CD4-positive, alpha-beta memory T cell (primary cell): ENCODE data around the gene SLC10A1. TPM values are rescaled to one million over a fixed set of nuclear protein-coding genes. Genes with fewer than 3 reads are reported as not detected.

Source experiments
- CTCF ChIA-PET: fragments of 350-600 bp; sonication (Branson Sonifier 250); formaldehyde crosslinking; loops from one replicate; lab custom pipeline; 2021; ENCODE audit warnings: inconsistent platforms; ENCODE audit not compliant: partially characterized antibody; lab: Charles Lee
- POLR2A ChIA-PET: fragments of 350-600 bp; sonication (Branson Sonifier 250); formaldehyde crosslinking; loops from one replicate; lab custom pipeline; 2021; ENCODE audit not compliant: partially characterized antibody; lab: Charles Lee
- DNase-seq, 5 donors: peaks; one replicate each; pipeline versions ENCODE4 v3.0.0 to v3.0.0-alpha.2; 2020 to 2022; ENCODE audit warnings: mixed read lengths in 1 of 5
- H3K27ac ChIP-seq: one replicate; pipeline ENCODE4 v1.7.0; 2013; ENCODE audit warnings: low read depth, low read length
- H3K27me3 ChIP-seq: 2 replicates; pipeline ENCODE4 v1.7.0; 2013; ENCODE audit warnings: mild to moderate bottlenecking, low read length, moderate library complexity; ENCODE audit not compliant: insufficient read depth
- H3K36me3 ChIP-seq: 2 replicates; pipeline ENCODE4 v1.7.0; 2013; ENCODE audit warnings: mild to moderate bottlenecking, low read length, moderate library complexity; ENCODE audit not compliant: insufficient read depth
- H3K4me1 ChIP-seq: 2 replicates; pipeline ENCODE4 v1.7.0; 2013; ENCODE audit warnings: mild to moderate bottlenecking, low read length, moderate library complexity; ENCODE audit not compliant: insufficient read depth
- H3K4me3 ChIP-seq, 2 donors: one replicate each; pipeline ENCODE4 v1.7.0; 2013; ENCODE audit warnings: low read length in 2 of 2, mild to moderate bottlenecking in 1 of 2
- H3K9me3 ChIP-seq, 2 donors: one replicate each; pipeline ENCODE4 v1.7.0; 2013; ENCODE audit warnings: low read length in 2 of 2, control low read depth in 1 of 2; ENCODE audit not compliant: control insufficient read depth in 1 of 2
- H3K27ac Mint-ChIP-seq, 7 donors: one replicate each; pipeline ENCODE4 v1.8.0; 2020 to 2021; ENCODE audit warnings: mixed read lengths in 7 of 7, mild to moderate bottlenecking in 6 of 7, inconsistent platforms in 3 of 7, moderate library complexity in 3 of 7
- H3K27me3 Mint-ChIP-seq, 2 donors: one replicate each; pipeline ENCODE4 v1.8.0; 2020 to 2021; ENCODE audit warnings: mixed read lengths in 2 of 2
- H3K36me3 Mint-ChIP-seq, 2 donors: one replicate each; pipeline ENCODE4 v1.8.0; 2020 to 2021; ENCODE audit warnings: mixed read lengths in 2 of 2, inconsistent platforms in 1 of 2, mild to moderate bottlenecking in 1 of 2
- H3K4me1 Mint-ChIP-seq, 4 donors: one replicate each; pipeline ENCODE4 v1.8.0; 2020 to 2021; ENCODE audit warnings: mixed read lengths in 4 of 4, mild to moderate bottlenecking in 1 of 4
- H3K4me3 Mint-ChIP-seq, 8 donors: one replicate each; pipeline ENCODE4 v1.8.0; 2020 to 2021; ENCODE audit warnings: mixed read lengths in 8 of 8, mild to moderate bottlenecking in 7 of 8, moderate library complexity in 6 of 8, inconsistent platforms in 3 of 8
- H3K9me3 Mint-ChIP-seq, 8 donors: one replicate each; pipeline ENCODE4 v1.8.0; 2020 to 2021; ENCODE audit warnings: mixed read lengths in 8 of 8, mild to moderate bottlenecking in 5 of 8, inconsistent platforms in 3 of 8, moderate library complexity in 1 of 8
- intact Hi-C: fragments of 100-400 bp; cut with micrococcal nuclease; formaldehyde crosslinking; loops from one replicate; pipeline ENCODE4 v1.15.1; 2023
- polyA plus RNA-seq, 2 donors: library from polyadenylated mRNA; unstranded; fragments of 300-500 nt; fragmentation: Illumina TruSeq; gene quantifications; one replicate each; pipeline ENCODE4 v1.2.3, GENCODE V29; 2021
- total RNA-seq, 2 experiments: library from RNA; stranded (reverse); gene quantifications; one replicate each; pipeline ENCODE4 v1.2.3, GENCODE V29; 2021

SLC10A1 gene
- total RNA-seq: not detected
- not detected for polyA plus RNA-seq

DNA sequence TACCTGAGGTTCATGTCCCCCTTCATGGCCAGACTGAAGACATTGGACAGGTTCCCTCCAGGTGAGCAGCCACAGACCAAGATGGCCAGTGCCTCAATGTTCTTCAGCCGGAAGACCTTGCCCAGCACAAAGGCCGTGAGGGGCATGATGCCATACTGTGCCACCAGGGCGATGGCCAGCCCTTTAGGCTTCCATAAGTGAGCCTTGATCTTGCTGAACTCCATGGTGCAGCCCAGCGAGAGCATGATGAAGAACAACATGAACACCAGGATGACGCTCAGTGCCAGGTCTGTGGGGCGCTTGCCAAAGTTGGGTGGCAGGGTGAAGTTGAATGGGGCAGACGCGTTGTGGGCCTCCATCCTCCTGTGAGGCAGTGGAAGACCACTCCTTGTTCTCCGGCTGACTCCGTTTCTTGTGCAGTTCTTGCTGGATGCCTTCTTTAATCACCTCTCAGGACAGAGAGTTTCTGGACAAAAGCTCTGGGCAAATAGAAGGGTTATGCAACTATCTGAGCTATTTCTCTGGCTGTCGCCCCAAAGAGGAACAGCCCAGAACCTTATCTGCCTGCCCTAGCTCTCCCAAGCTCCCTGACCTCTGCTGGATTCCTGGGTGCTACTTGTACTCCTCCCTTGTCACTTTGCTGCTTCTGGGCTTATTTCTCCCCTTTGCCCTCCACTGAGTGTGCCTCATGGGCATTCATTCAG, at the start of gene SLC10A1:
TSS of gene SLC10A1 (minus strand) at position 445 of the 704 bp plus-strand sequence. CDS start at position 359, 86 bp downstream.
- H3K4me3 ChIP-seq: no peak within 1 kb of the TSS
- DNase-seq: no peak
- Mint-ChIP-seq H3K9me3 (no peaks in the 10 kb centered on the region), H3K36me3 (peaks cover 0 to 8% of the 10 kb centered on the region in 2 donors), H3K27ac (no peak within 1 kb of the TSS), H3K4me3 (no peak within 1 kb of the TSS), H3K27me3 (peaks cover 1 to 3% of the 10 kb centered on the region in 2 donors), H3K4me1 (no peaks in the 10 kb centered on the region)
- no peaks in the 10 kb centered on the region for H3K9me3 ChIP-seq
- intact Hi-C loops: no loop called here
- CTCF ChIA-PET: no interaction called here
- H3K27me3 ChIP-seq: no peaks in the 10 kb centered on the region
- POLR2A ChIA-PET: no interaction called here
- H3K36me3 ChIP-seq: no peaks in the 10 kb centered on the region
- no peaks in the 10 kb centered on the region for H3K4me1 ChIP-seq
- no peak within 1 kb of the TSS for H3K27ac ChIP-seq

DNA sequence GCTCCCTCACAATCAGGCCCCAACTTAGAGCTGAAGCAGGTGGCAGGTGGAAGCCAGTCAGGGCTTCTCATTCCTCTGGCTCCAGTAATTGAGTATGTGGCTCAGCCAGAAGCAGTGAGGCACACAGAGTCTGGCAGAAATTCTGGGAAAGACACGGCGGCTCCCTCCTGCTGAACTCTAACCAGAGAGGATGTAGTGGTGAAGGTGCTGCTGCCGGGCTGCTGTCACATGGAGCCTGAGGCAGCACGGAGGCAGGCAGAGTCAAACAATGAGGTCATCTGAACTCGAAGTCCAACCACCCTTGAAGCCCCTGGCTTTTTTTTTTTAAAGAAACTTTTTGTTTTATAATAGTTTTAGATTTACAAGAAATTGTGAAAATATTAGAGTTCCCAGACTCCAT, 48.7 kb upstream of the SLC10A1 start:
- Mint-ChIP-seq H3K4me3 (no peak overlapping the region), H3K27me3 (peaks cover 9 to 21% of the 10 kb centered on the region in 2 donors), H3K4me1 (no peaks in the 10 kb centered on the region), H3K9me3 (no peaks in the 10 kb centered on the region), H3K27ac (no peak overlapping the region), H3K36me3 (no peaks in the 10 kb centered on the region)
- no peaks in the 10 kb centered on the region for H3K36me3 ChIP-seq
- peaks cover 4% of the 10 kb centered on the region for H3K27me3 ChIP-seq
- CTCF ChIA-PET: no interaction called here
- no peaks in the 10 kb centered on the region for H3K4me1 ChIP-seq
- H3K27ac ChIP-seq: no peak overlapping the region
- no peak overlapping the region for H3K4me3 ChIP-seq
- POLR2A ChIA-PET: no interaction called here
- DNase-seq: no peak
- intact Hi-C loops: no loop called here
- H3K9me3 ChIP-seq: no peaks in the 10 kb centered on the region

DNA sequence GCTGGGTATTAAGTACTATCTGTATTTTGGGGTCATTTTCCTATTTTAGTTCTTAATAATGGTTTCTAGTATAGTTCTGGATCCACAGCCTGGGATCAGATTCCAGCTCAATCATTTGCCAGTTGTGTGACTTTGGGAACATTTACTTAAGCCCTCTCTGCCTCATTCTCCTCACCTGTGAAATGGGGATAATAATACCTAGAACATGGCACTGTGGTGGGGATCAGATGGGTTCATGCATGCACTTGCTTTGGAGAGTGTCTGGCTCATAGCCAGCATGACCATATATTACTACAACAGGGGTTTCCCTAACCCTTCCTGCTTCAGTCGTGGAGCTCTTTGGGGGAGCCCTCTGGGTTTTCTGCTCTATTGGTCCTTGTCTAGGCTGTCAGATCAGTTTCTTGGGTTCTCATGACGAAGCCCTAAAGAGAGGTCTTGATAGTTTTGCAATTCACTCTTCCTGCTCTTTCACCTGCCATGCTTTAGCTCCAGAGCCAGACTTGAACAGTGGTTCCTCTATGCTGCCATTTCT, 48.1 kb upstream of the SLC10A1 start:
- H3K4me1 ChIP-seq: no peaks in the 10 kb centered on the region
- no peaks in the 10 kb centered on the region for H3K4me1 Mint-ChIP-seq
- no peaks in the 10 kb centered on the region for H3K9me3 ChIP-seq
- no peak overlapping the region for H3K27ac ChIP-seq
- ChIA-PET CTCF (no interaction called here), POLR2A (no interaction called here)
- H3K27me3 Mint-ChIP-seq: peaks cover 9 to 21% of the 10 kb centered on the region in 2 donors
- peaks cover 4% of the 10 kb centered on the region for H3K27me3 ChIP-seq
- intact Hi-C loops: no loop called here
- no peak overlapping the region for H3K4me3 Mint-ChIP-seq
- H3K36me3 ChIP-seq: no peaks in the 10 kb centered on the region
- DNase-seq: no peak
- H3K9me3 Mint-ChIP-seq: no peaks in the 10 kb centered on the region
- no peak overlapping the region for H3K4me3 ChIP-seq
- H3K27ac Mint-ChIP-seq: no peak overlapping the region
- H3K36me3 Mint-ChIP-seq: no peaks in the 10 kb centered on the region

DNA sequence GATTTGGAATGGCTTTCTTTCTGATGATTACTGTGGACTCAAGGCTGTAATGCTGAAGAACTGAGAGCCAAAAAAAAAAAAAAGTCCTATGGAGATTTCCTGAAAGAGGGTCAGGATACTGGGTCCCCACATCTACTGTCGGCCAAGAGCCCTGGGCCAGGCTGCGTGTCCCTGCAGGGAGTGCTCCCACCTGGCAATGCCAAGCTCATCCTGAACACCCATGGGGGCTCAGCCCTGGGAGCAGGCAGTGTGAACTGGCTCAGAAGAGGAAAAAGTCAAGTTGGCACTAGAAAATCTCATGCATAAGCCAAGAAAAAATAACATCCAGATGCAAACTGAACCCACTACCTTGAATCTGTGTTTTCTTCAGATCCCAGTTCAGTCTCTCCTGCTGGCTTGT, 47.1 kb upstream of the SLC10A1 start:
- no peak for DNase-seq
- Mint-ChIP-seq H3K4me3 (no peak overlapping the region), H3K4me1 (no peaks in the 10 kb centered on the region), H3K36me3 (no peaks in the 10 kb centered on the region), H3K27ac (peak overlapping the region in 1 of 7 donors; percentile 36), H3K9me3 (no peaks in the 10 kb centered on the region), H3K27me3 (peaks cover 7 to 17% of the 10 kb centered on the region in 2 donors)
- H3K9me3 ChIP-seq: no peaks in the 10 kb centered on the region
- peaks cover 4% of the 10 kb centered on the region for H3K27me3 ChIP-seq
- H3K36me3 ChIP-seq: no peaks in the 10 kb centered on the region
- POLR2A ChIA-PET: no interaction called here
- no peak overlapping the region for H3K27ac ChIP-seq
- CTCF ChIA-PET: no interaction called here
- intact Hi-C loops: no loop called here
- H3K4me3 ChIP-seq: no peak overlapping the region
- no peaks in the 10 kb centered on the region for H3K4me1 ChIP-seq

DNA sequence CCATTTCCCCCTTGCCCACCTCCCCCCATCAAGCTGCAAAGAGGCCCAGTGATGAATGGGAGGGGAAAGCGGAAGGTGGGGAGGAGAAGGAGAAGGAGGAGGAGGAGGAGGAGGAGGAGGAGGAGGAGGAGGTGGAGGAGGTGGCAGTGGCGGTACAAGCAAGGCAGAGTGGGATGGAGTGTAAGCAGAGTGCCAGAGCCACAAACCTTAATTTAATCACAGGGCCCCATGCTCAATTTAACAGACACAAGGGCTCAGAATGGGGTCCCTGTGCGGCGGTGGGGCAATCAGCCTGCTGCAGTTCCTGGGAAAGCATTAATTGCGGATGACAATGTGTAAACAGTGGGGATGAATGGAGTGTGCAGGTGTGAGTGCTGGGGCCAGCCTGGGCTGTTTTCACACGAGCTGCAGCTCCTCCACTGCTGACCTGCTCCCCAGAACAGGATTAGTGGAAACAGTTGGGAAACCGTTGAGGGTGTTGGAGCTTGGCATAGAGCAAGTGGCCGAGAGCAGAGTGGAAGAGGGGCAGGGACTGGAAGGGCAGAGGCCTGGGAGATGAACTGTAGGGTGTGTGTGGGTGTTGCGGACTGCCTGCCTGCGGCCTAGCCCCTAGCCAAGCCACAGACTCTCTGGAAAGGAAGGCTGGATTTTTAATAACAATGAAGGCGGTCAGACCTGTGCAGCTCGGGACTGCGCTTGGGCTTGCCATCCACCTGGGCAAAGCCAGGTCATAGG, 45.8 kb upstream of the SLC10A1 start:
- H3K27ac ChIP-seq: no peak overlapping the region
- ChIA-PET CTCF (interaction anchor here (0.6 kb wide), 1 partner anchor 30 kb away, joined by 3 read pairs; no protein-coding TSS in a partner anchor), POLR2A (no interaction called here)
- H3K4me1 ChIP-seq: no peaks in the 10 kb centered on the region
- intact Hi-C loops: no loop called here
- no peak for DNase-seq
- Mint-ChIP-seq H3K27me3 (peaks cover 5 to 12% of the 10 kb centered on the region in 2 donors), H3K9me3 (no peaks in the 10 kb centered on the region), H3K36me3 (no peaks in the 10 kb centered on the region), H3K4me3 (no peak overlapping the region), H3K27ac (no peak overlapping the region), H3K4me1 (no peaks in the 10 kb centered on the region)
- no peaks in the 10 kb centered on the region for H3K9me3 ChIP-seq
- H3K36me3 ChIP-seq: no peaks in the 10 kb centered on the region
- no peak overlapping the region for H3K4me3 ChIP-seq
- peaks cover 4% of the 10 kb centered on the region for H3K27me3 ChIP-seq

DNA sequence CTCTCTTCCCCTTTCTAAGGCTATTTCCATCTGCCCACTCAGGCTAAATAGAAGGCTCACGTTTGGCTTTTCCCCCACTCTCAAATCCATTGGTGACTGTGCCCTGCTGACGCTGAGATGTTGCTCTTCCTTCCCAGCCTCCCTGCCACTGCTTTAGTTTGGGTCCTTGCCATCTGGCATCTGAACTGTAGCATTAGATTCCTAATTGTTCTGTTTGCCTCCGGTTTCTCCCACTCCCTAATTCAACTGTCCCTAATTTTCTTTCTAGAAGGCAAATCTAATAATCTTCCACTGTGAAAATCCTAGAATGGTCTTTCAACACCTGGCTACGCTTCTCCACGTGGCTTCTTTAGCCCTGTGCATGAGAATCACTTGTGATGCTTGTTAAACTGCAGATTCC, 44.6 kb upstream of the SLC10A1 start:
- intact Hi-C loops: no loop called here
- Histone ChIP-seq H3K27me3 (peaks cover 4% of the 10 kb centered on the region), H3K4me1 (no peaks in the 10 kb centered on the region), H3K27ac (no peak overlapping the region), H3K36me3 (no peaks in the 10 kb centered on the region), H3K4me3 (no peak overlapping the region), H3K9me3 (no peaks in the 10 kb centered on the region)
- Mint-ChIP-seq H3K9me3 (no peaks in the 10 kb centered on the region), H3K27ac (no peak overlapping the region), H3K36me3 (no peaks in the 10 kb centered on the region), H3K4me3 (no peak overlapping the region), H3K4me1 (no peaks in the 10 kb centered on the region), H3K27me3 (peaks cover 4 to 14% of the 10 kb centered on the region in 2 donors)
- DNase-seq: no peak
- POLR2A ChIA-PET: no interaction called here
- CTCF ChIA-PET: no interaction called here

DNA sequence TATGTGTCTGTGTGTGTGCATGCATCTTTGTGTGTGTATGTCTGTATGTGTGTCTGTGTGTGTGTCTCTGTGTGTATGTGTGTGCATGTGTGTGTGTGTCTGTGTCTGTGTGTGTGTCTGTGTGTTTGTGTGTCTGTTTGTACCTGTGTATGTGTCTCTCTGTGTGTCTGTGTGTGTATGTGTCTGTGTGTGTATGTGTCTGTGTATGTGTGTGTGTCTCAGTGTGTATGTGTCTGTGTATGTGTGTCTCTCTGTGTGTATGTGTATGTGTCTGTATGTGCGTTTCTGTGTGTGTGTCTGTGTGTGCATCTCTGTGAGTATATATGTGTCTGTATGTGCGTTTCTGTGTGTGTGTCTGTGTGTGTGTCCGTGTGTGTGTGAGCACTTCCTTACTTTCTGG, 42.6 kb upstream of the SLC10A1 start:
- Mint-ChIP-seq H3K27me3 (peaks cover 4 to 13% of the 10 kb centered on the region in 2 donors), H3K9me3 (no peaks in the 10 kb centered on the region), H3K4me3 (no peak overlapping the region), H3K27ac (no peak overlapping the region), H3K4me1 (no peaks in the 10 kb centered on the region), H3K36me3 (no peaks in the 10 kb centered on the region)
- Histone ChIP-seq H3K27me3 (peaks cover 4% of the 10 kb centered on the region), H3K27ac (no peak overlapping the region), H3K36me3 (no peaks in the 10 kb centered on the region), H3K4me1 (no peaks in the 10 kb centered on the region), H3K9me3 (no peaks in the 10 kb centered on the region), H3K4me3 (no peak overlapping the region)
- CTCF ChIA-PET: no interaction called here
- DNase-seq: no peak
- intact Hi-C loops: no loop called here
- POLR2A ChIA-PET: no interaction called here
